SU-DHL-6 (cell line): ENCODE results near the gene IL4I1.

Experiments
- H2AFZ ChIP-seq: fragments of 200-600 bp; sonication (generic); 2 replicates; pipeline ENCODE4 v1.6.1; 2014; ENCODE audit warnings: low read depth, mild to moderate bottlenecking, moderate library complexity, mixed read lengths, antibody characterized with exemption, low read length; ENCODE audit not compliant: severe bottlenecking
- H3F3A ChIP-seq: fragments of 200-600 bp; shearing (Covaris generic); 2 replicates; pipeline ENCODE4 v1.6.0; 2016; ENCODE audit warnings: antibody characterized with exemption, mild to moderate bottlenecking; ENCODE audit not compliant: insufficient read depth
- H3K27ac ChIP-seq: fragments of 200-600 bp; sonication (generic); 2 replicates; pipeline ENCODE4 v1.5.1; 2016; ENCODE audit warnings: low read depth, mild to moderate bottlenecking, low read length, moderate library complexity, mixed read lengths
- H3K27me3 ChIP-seq: fragments of 200-600 bp; sonication (generic), shearing (Covaris generic); 2 replicates; pipeline ENCODE4 v1.6.0; 2014; ENCODE audit warnings: mild to moderate bottlenecking, low read length
- H3K36me3 ChIP-seq: fragments of 200-600 bp; sonication (generic); 2 replicates; pipeline ENCODE4 v1.6.1; 2014; ENCODE audit warnings: mild to moderate bottlenecking, low read length, mixed read lengths
- H3K4me2 ChIP-seq: fragments of 300-600, 200-600 bp; shearing (Covaris generic), sonication (generic); 2 replicates; pipeline ENCODE4 v1.6.0; 2014; ENCODE audit warnings: low read length, low read depth, mild to moderate bottlenecking; ENCODE audit not compliant: poor library complexity, severe bottlenecking
- H3K4me3 ChIP-seq: fragments of 200-600 bp; sonication (generic); 2 replicates; pipeline ENCODE4 v1.5.1; 2014; ENCODE audit warnings: antibody characterized with exemption, low read length, mild to moderate bottlenecking, mixed read lengths; ENCODE audit not compliant: insufficient read depth, poor library complexity, severe bottlenecking
- H3K79me2 ChIP-seq: fragments of 200-600 bp; sonication (generic); 2 replicates; pipeline ENCODE4 v1.6.1; 2014; ENCODE audit warnings: mild to moderate bottlenecking, low read length, moderate library complexity; ENCODE audit not compliant: insufficient read depth
- H3K9ac ChIP-seq: fragments of 200-600 bp; sonication (generic); 2 replicates; pipeline ENCODE4 v1.7.0; 2014; ENCODE audit warnings: mild to moderate bottlenecking, low read length
- H3K9me2 ChIP-seq: fragments of 200-600 bp; sonication (generic); replicated peaks from 2 replicates; pipeline ENCODE4 v1.6.1; 2014; ENCODE audit warnings: low read length; ENCODE audit not compliant: insufficient read depth
- H3K9me3 ChIP-seq: fragments of 200-600 bp; sonication (generic); 2 replicates; pipeline ENCODE4 v1.6.1; 2014; ENCODE audit warnings: low read length, mixed read lengths; ENCODE audit not compliant: insufficient read depth
- H4K20me1 ChIP-seq: fragments of 200-600 bp; sonication (generic); 2 replicates; pipeline ENCODE4 v1.6.1; 2014; ENCODE audit warnings: low read depth, mild to moderate bottlenecking, antibody characterized with exemption, low read length, moderate library complexity, mixed read lengths
- CTCF ChIP-seq: fragments of 200-600 bp; sonication (generic); IDR thresholded peaks from one replicate; pipeline ENCODE4 v1.5.1; 2017; ENCODE audit warnings: antibody characterized with exemption, mild to moderate bottlenecking, low read length, moderate library complexity; ENCODE audit not compliant: insufficient read depth, poor library complexity, severe bottlenecking
- EZH2phosphoT487 ChIP-seq: fragments of 200-600 bp; sonication (generic), shearing (Covaris generic); conservative IDR thresholded peaks from 2 replicates; pipeline ENCODE4 v1.6.1; 2018; ENCODE audit warnings: mild to moderate bottlenecking, antibody characterized with exemption, low read length, moderate library complexity, mixed read lengths

IL4I1 gene

GRCh38 chr19:49884760-49885159 lies 11.9 kb downstream of the IL4I1 start:
- Histone ChIP-seq H3K79me2 (no peaks in the 10 kb centered on the region), H3K36me3 (peaks cover 8% of the 10 kb centered on the region; the same call in 1 of the 2 replicates), H4K20me1 (no peaks in the 10 kb centered on the region), H3K4me3 (no peak overlapping the region), H3K27me3 (no peaks in the 10 kb centered on the region), H3K9me3 (no peaks in the 10 kb centered on the region), H3K9ac (no peak overlapping the region), H3F3A (peaks cover 7% of the 10 kb centered on the region; the same call in 1 of the 2 replicates), H3K9me2 (no peaks in the 10 kb centered on the region), H3K4me2 (no peak overlapping the region), H3K27ac (no peak overlapping the region), H2AFZ (no peak overlapping the region)
- no peak for TF ChIP-seq CTCF
- no peak for TF ChIP-seq EZH2phosphoT487

- no peak overlapping the region for H3K4me2 ChIP-seq
- H3K27ac ChIP-seq, result no peak overlapping the region
- H4K20me1 ChIP-seq, result no peaks in the 10 kb centered on the region
- H3K9ac ChIP-seq, result no peak overlapping the region
- no peaks in the 10 kb centered on the region for H3K9me2 ChIP-seq
- H3K4me3 ChIP-seq, result no peak overlapping the region
- H2AFZ ChIP-seq, result no peak overlapping the region
- no peaks in the 10 kb centered on the region for H3K79me2 ChIP-seq
- TF ChIP-seq EZH2phosphoT487, result no peak
- TF ChIP-seq CTCF, result no peak
- H3F3A ChIP-seq, result peaks cover 7% of the 10 kb centered on the region; the same call in 1 of the 2 replicates
- H3K36me3 ChIP-seq, result peaks cover 8% of the 10 kb centered on the region; the same call in 1 of the 2 replicates
- H3K27me3 ChIP-seq, result no peaks in the 10 kb centered on the region
- no peaks in the 10 kb centered on the region for H3K9me3 ChIP-seq
These were observed 12.6 kb downstream of the IL4I1 start for GRCh38 chr19:49884109-49884508.

GRCh38 chr19:49883094-49883493 lies 13.6 kb downstream of the IL4I1 start:
- TF ChIP-seq CTCF (no peak), EZH2phosphoT487 (no peak)
- Histone ChIP-seq H3K27me3 (no peaks in the 10 kb centered on the region), H3K36me3 (peaks cover 8% of the 10 kb centered on the region; the same call in 1 of the 2 replicates), H3K79me2 (no peaks in the 10 kb centered on the region), H3F3A (peaks cover 7% of the 10 kb centered on the region; the same call in 1 of the 2 replicates), H3K4me2 (no peak overlapping the region), H3K27ac (no peak overlapping the region), H2AFZ (no peak overlapping the region), H3K9me3 (no peaks in the 10 kb centered on the region), H3K4me3 (no peak overlapping the region), H3K9ac (no peak overlapping the region), H3K9me2 (no peaks in the 10 kb centered on the region), H4K20me1 (no peaks in the 10 kb centered on the region)

GRCh38 chr19:49882643-49883042 lies 14.0 kb downstream of the IL4I1 start:
- TF ChIP-seq CTCF, result no peak
- TF ChIP-seq EZH2phosphoT487, result no peak
- Histone ChIP-seq H3K36me3 (peaks cover 8% of the 10 kb centered on the region; the same call in 1 of the 2 replicates), H3F3A (peaks cover 7% of the 10 kb centered on the region; the same call in 1 of the 2 replicates), H3K9me3 (no peaks in the 10 kb centered on the region), H3K9ac (no peak overlapping the region), H3K27ac (no peak overlapping the region), H3K9me2 (no peaks in the 10 kb centered on the region), H3K79me2 (no peaks in the 10 kb centered on the region), H3K4me3 (no peak overlapping the region), H3K4me2 (no peak overlapping the region), H2AFZ (no peak overlapping the region), H4K20me1 (no peaks in the 10 kb centered on the region), H3K27me3 (no peaks in the 10 kb centered on the region)
